ENCODE results near the gene MRPL36.

- TF ChIP-seq CTCF (IDR thresholded peaks at IDR 0.05; ENCODE audit: insufficient read depth, low read length) (no peak), SPI1 (IDR thresholded peaks at IDR 0.05; ENCODE audit: borderline replicate concordance, low read depth) (no peak), POLR2AphosphoS5 (IDR thresholded peaks at IDR 0.05; ENCODE audit: low read depth) (no peak), GABPA (IDR thresholded peaks at IDR 0.05; ENCODE audit: low read depth) (no peak)
Observed at GRCh38 chr5:1809416-1810035, 9.9 kb upstream of the MRPL36 start.

All from HL-60 (cell line).